Measurements from ENCODE around the gene FZD4. TPM values are rescaled to one million over a fixed set of nuclear protein-coding genes. Genes with fewer than 3 reads are reported as not detected.
"Not testable (repeated sequence)": the region's sequence is repeated elsewhere in the genome, so short reads cannot be mapped to it uniquely, and the experiment has no call there.

Gene FZD4
- total and polyA plus RNA-seq, 7 donors, result 0.60 to 45.7 (median 22.9) TPM

- H3K4me3 ChIP-seq, result no peak overlapping the region
- 98% methylated on average over 1 of the region's 1 CpG for WGBS, 2 donors
- no peak for DNase-seq
- TF ChIP-seq EP300 (IDR thresholded peaks at IDR 0.05) (no peak), POLR2A (IDR thresholded peaks at IDR 0.05) (no peak), POLR2AphosphoS5 (IDR thresholded peaks at IDR 0.05) (no peak), CTCF (IDR thresholded peaks at IDR 0.05) (no peak)
- H3K9me3 ChIP-seq, result no peaks in the 10 kb centered on the region
- no peaks in the 10 kb centered on the region for H3K27me3 ChIP-seq
- no peaks in the 10 kb centered on the region for H3K4me1 ChIP-seq
- H3K36me3 ChIP-seq, result no peaks in the 10 kb centered on the region
- intact Hi-C loops (cut with DNase I), result loop anchor here (5.0 kb wide), 1 partner anchor 40 kb away; the partner anchor contains the start of gene TMEM135
- H3K27ac ChIP-seq, result no peak overlapping the region
Measured at GRCh38 chr11:86996953-86997570, 41.9 kb upstream of the FZD4 start.

GRCh38 chr11:86993031-86993430 is 37.8 kb upstream of the FZD4 start:
- Histone ChIP-seq H3K9me3 (no peaks in the 10 kb centered on the region), H3K27me3 (no peaks in the 10 kb centered on the region), H3K36me3 (no peaks in the 10 kb centered on the region), H3K27ac (no peak overlapping the region), H3K4me3 (no peak overlapping the region), H3K4me1 (peaks cover 0 to 18% (median 16%) of the 10 kb centered on the region in 4 donors)
- no peak for DNase-seq
- intact Hi-C loops (cut with DNase I), result no loop called here
- 39 to 53% methylated on average over 3 of the region's 3 CpGs for WGBS, 2 donors
- no peak for TF ChIP-seq CTCF (IDR thresholded peaks at IDR 0.05)
- TF ChIP-seq POLR2A (IDR thresholded peaks at IDR 0.05), result no peak
- no peak for TF ChIP-seq POLR2AphosphoS5 (IDR thresholded peaks at IDR 0.05)
- TF ChIP-seq EP300 (IDR thresholded peaks at IDR 0.05), result no peak

- H3K36me3 ChIP-seq; H3K27ac ChIP-seq; intact Hi-C loops (cut with DNase I); H3K9me3 ChIP-seq; DNase-seq; H3K4me3 ChIP-seq; H3K27me3 ChIP-seq: not testable (repeated sequence)
- peaks cover 0 to 18% (median 16%) of the 10 kb centered on the region in 4 donors for H3K4me1 ChIP-seq
- WGBS, 2 donors, result 64 to 89% methylated on average over 4 of the region's 4 CpGs
Measured at GRCh38 chr11:86992340-86992739, 37.1 kb upstream of the FZD4 start.

GRCh38 chr11:86991341-86991740 is 36.1 kb upstream of the FZD4 start:
- Histone ChIP-seq H3K36me3 (no peaks in the 10 kb centered on the region), H3K4me1 (peaks cover 0 to 18% (median 16%) of the 10 kb centered on the region in 4 donors), H3K27ac (no peak overlapping the region), H3K4me3 (no peak overlapping the region), H3K9me3 (no peaks in the 10 kb centered on the region), H3K27me3 (no peaks in the 10 kb centered on the region)
- intact Hi-C loops (cut with DNase I), result no loop called here
- TF ChIP-seq POLR2A (IDR thresholded peaks at IDR 0.05) (no peak), CTCF (IDR thresholded peaks at IDR 0.05) (no peak), POLR2AphosphoS5 (IDR thresholded peaks at IDR 0.05) (no peak), EP300 (IDR thresholded peaks at IDR 0.05) (no peak)
- 96% methylated on average over 5 of the region's 5 CpGs for WGBS, 2 donors
- no peak for DNase-seq

GRCh38 chr11:86990515-86990914 is 35.3 kb upstream of the FZD4 start:
- H3K27ac ChIP-seq, result peak overlapping the region in 1 of 4 donors; percentile 38
- WGBS, 2 donors, result 72 to 81% methylated on average over 3 of the region's 3 CpGs
- H3K4me1 ChIP-seq, result peaks cover 0 to 18% (median 16%) of the 10 kb centered on the region in 4 donors
- TF ChIP-seq EP300 (IDR thresholded peaks at IDR 0.05), result no peak
- TF ChIP-seq POLR2AphosphoS5 (IDR thresholded peaks at IDR 0.05), result no peak
- TF ChIP-seq CTCF (IDR thresholded peaks at IDR 0.05), result no peak
- no peak for TF ChIP-seq POLR2A (IDR thresholded peaks at IDR 0.05)
- no peak for DNase-seq
- H3K27me3 ChIP-seq, result no peaks in the 10 kb centered on the region
- H3K36me3 ChIP-seq, result no peaks in the 10 kb centered on the region
- intact Hi-C loops (cut with DNase I), result no loop called here
- no peak overlapping the region for H3K4me3 ChIP-seq
- no peaks in the 10 kb centered on the region for H3K9me3 ChIP-seq

All from sigmoid colon (tissue), 7 donors.